Measurements from ENCODE around the gene IRF4.

Gene IRF4

DNA sequence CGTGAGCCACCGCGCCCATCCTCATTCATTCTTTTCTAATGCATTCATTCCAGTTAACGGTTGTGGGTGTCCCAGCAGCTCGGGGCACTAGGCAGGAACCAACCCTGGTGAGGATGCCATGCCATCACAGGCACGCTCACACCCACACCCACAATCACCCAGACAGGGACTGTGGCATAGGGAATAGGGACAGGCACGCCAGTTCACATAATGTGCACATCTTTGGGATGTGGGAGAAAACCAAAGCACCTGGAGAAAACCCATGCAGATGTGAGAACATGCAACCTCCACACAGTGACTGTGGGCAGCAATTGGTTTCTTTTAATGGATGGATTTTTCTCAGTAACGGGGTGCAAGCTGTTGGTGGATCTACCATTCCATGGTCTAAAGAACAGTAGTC, 64.3 kb downstream of the IRF4 start:
- no peaks in the 10 kb centered on the region for H3K4me1 ChIP-seq (ENCODE audit: insufficient read depth, low read length)
- H3K9me3 ChIP-seq (ENCODE audit: low read length) = no peaks in the 10 kb centered on the region
- H3K36me3 ChIP-seq (ENCODE audit: insufficient read depth, low read length) = no peaks in the 10 kb centered on the region
- H3K9ac ChIP-seq (ENCODE audit: low read length) = no peak overlapping the region
- no peak overlapping the region for H3K27ac ChIP-seq (ENCODE audit: low read depth, low read length)
- H3K27me3 ChIP-seq (ENCODE audit: control insufficient read depth in 1 of 2, insufficient read depth in 2 of 2, low read length in 2 of 2) = no peaks in the 10 kb centered on the region
- H3K4me3 ChIP-seq (ENCODE audit: low read depth in 1 of 2, low read length in 2 of 2) = no peak overlapping the region

DNA sequence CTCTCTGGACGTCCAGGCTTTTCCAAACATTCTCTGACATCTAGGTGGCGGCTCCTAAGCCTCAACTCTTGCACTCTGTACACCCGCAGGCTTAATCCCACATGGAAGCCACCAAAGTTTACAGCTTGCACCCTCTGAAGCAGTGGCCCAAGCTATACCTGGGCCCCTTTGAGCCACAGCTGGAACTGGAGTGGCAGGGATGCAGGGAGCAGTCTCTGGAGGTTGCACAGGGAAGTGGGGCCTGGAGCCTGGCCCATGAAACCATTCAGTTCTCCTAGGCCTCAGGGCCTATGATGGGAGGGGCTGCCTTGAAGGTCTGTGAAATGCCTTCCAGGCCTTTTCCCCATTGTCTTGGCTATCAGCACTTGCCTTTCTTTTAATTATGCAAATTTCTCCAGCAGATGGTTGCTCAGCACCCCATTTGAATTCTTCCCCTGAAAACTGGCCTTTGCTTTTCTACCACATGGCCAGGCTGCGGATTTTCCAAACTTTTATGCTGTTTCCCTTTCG, 64.9 kb downstream of the IRF4 start:
- Histone ChIP-seq H3K9me3 (ENCODE audit: low read length) (no peaks in the 10 kb centered on the region), H3K36me3 (ENCODE audit: insufficient read depth, low read length) (no peaks in the 10 kb centered on the region), H3K27me3 (ENCODE audit: control insufficient read depth in 1 of 2, insufficient read depth in 2 of 2, low read length in 2 of 2) (no peaks in the 10 kb centered on the region), H3K4me1 (ENCODE audit: insufficient read depth, low read length) (no peaks in the 10 kb centered on the region), H3K4me3 (ENCODE audit: low read depth in 1 of 2, low read length in 2 of 2) (no peak overlapping the region), H3K9ac (ENCODE audit: low read length) (no peak overlapping the region), H3K27ac (ENCODE audit: low read depth, low read length) (no peak overlapping the region)

DNA sequence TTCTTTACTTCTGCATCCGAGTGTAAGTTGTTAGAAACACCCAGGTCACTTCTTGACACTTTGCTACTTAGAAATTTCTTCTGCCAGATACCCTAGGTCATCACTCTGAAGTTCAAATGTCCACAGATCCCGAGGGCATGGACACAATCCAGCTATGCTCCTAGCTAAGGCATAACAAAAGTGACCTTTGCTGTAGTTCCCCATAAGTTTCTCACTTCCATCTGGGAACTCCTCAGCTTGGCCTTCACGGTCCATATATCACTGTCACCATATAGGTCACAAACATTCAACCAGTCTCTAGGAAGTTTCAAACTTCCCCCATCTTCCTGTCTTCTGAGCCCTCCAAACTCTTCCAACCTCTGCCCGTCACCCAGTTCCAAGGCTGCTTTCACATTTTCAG, 65.3 kb downstream of the IRF4 start:
- no peak overlapping the region for H3K4me3 ChIP-seq (ENCODE audit: low read depth in 1 of 2, low read length in 2 of 2)
- H3K27me3 ChIP-seq (ENCODE audit: control insufficient read depth in 1 of 2, insufficient read depth in 2 of 2, low read length in 2 of 2) = no peaks in the 10 kb centered on the region
- no peaks in the 10 kb centered on the region for H3K36me3 ChIP-seq (ENCODE audit: insufficient read depth, low read length)
- no peaks in the 10 kb centered on the region for H3K9me3 ChIP-seq (ENCODE audit: low read length)
- no peaks in the 10 kb centered on the region for H3K4me1 ChIP-seq (ENCODE audit: insufficient read depth, low read length)
- H3K9ac ChIP-seq (ENCODE audit: low read length) = no peak overlapping the region
- no peak overlapping the region for H3K27ac ChIP-seq (ENCODE audit: low read depth, low read length)
